A673 (cell line): ENCODE results near the gene TMTC3.

Source experiments
- CTCF ChIP-seq: fragments of 300-800, 200-600 bp; sonication (generic); conservative IDR thresholded peaks from 2 replicates; pipeline ENCODE4 v1.5.1; 2017; ENCODE audit warnings: low read depth, mild to moderate bottlenecking, antibody characterized with exemption, low read length, moderate library complexity, mixed read lengths
- EZH2 ChIP-seq: fragments of 200-600 bp; sonication (generic); IDR thresholded peaks from 2 replicates; pipeline ENCODE4 v1.6.1; 2017; ENCODE audit warnings: borderline replicate concordance, low read depth, mild to moderate bottlenecking, mixed read lengths, antibody characterized with exemption, low read length; ENCODE audit not compliant: poor library complexity, severe bottlenecking

- no peak for TF ChIP-seq EZH2
- TF ChIP-seq CTCF, result no peak
These were observed 64.5 kb downstream of the TMTC3 start for GRCh38 chr12:88206601-88207000.
